ENCODE measurements around the gene CLCN6.
A peak's percentile ranks its signal among the peaks of the same experiment; 100 is the strongest.

Gene CLCN6, protein sequence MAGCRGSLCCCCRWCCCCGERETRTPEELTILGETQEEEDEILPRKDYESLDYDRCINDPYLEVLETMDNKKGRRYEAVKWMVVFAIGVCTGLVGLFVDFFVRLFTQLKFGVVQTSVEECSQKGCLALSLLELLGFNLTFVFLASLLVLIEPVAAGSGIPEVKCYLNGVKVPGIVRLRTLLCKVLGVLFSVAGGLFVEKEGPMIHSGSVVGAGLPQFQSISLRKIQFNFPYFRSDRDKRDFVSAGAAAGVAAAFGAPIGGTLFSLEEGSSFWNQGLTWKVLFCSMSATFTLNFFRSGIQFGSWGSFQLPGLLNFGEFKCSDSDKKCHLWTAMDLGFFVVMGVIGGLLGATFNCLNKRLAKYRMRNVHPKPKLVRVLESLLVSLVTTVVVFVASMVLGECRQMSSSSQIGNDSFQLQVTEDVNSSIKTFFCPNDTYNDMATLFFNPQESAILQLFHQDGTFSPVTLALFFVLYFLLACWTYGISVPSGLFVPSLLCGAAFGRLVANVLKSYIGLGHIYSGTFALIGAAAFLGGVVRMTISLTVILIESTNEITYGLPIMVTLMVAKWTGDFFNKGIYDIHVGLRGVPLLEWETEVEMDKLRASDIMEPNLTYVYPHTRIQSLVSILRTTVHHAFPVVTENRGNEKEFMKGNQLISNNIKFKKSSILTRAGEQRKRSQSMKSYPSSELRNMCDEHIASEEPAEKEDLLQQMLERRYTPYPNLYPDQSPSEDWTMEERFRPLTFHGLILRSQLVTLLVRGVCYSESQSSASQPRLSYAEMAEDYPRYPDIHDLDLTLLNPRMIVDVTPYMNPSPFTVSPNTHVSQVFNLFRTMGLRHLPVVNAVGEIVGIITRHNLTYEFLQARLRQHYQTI

DNA sequence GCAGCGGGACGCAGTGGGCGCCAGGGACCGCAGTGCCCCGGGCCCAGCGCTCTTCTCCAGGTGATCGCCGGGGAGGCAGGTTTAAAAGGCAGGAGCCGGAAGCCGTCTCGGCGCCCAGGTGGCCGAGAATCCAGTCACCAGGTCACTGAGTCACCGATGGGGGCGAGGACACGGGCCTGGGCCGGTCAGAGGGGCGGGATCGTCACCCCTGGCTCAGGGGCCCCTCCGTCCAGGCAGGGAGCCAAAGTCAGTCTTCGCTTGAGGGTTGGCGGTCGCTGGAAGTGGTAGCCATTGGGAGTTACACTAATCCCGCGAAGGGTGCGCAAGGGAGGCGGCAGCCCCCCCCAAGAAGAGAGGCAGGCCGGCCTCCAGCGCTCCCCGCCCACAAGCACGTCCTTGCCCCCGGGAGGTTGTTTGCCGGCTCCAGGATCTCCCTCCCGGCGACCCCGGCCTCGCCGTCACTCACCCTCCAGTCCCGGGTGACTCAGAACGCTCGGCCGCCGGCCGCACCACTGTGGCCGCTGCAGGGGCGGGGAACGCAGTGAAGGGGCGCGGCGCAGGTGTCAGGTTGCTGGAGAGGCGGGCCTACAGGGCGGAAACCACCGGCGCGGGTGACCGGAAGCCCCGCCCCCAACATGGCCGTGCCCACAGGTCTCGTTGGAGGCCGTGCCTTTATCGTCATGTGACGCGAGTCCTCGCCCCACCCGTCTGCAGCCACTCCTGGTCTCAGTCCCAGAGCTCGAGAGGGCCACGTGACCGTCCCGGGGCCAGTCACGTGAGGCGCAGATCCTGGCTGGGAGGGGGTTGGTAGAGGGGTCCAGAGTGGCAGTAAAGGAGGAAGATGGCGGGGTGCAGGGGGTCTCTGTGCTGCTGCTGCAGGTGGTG lies at the start of gene CLCN6, which contains the start of gene MTHFR:
TSS of gene CLCN6 (plus strand) at position 770 of the 885 bp plus-strand sequence. CDS start at position 842, 72 bp downstream.
TSS of gene MTHFR (minus strand) at position 543 of the 885 bp plus-strand sequence. CDS start 2,848 bp downstream, outside the sequence.
- DNase-seq (ENCODE audit: low read depth, low spot score) = peak; percentile 98

DNA sequence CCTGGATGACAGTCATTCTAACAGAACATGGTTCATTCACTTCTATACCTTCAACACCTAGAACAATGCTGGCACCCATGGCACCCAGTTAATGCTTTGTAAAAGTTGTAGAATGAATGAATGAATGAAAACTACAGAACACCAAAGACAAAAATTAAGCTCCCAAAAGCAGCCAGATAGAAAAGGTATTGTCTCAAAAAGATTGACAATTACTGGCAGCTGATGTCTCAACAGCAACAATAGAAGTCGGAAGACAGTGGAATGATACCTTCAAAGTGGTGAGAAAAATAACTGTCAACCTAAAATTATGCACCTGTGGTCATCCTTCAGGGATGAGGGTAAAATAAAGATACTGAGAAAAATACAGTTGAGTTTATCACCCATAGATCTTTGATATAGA lies 48.9 kb upstream of the CLCN6 start:
- no peak for DNase-seq (ENCODE audit: low read depth, low spot score)

DNA sequence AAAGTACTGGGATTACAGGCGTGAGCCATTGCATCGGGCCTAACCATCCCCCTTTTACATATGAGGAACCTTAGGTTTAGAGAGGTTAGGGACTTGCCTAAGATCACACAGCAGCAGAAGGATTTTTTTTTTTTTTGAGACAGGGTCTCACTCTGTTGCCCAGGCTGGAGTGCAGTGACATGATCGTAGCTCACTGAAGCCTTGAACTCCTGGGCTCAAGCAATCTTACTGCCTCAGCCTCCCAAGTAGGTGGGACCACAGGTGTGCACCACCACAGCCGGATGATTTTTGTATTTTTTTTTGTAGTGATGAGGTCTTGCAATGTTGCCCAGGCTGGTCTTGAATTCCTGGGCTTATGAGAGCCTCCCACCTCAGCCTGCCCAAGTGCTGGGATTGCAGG lies 46.2 kb upstream of the CLCN6 start:
- DNase-seq (ENCODE audit: low read depth, low spot score) = no peak

DNA sequence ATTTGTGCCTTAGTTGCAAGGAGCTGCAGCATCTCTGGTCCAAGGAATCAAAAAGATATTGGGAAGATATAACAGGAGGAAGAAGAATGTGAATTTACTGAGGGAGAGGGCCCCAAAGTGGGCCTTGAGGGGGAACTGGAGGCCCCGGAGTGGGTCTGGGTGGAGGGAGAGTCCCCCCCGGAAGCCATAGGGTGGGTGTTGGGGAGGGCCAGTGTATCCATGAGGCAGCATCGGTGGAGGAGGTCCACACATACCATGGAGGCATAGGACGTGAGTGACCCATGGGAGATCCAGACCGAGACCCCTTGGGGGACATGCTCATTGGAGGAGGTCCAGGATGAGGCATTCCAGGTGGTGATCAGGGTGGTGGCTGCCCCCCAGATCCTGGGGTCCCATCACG lies 44.7 kb upstream of the CLCN6 start:
- no peak for DNase-seq (ENCODE audit: low read depth, low spot score)

DNA sequence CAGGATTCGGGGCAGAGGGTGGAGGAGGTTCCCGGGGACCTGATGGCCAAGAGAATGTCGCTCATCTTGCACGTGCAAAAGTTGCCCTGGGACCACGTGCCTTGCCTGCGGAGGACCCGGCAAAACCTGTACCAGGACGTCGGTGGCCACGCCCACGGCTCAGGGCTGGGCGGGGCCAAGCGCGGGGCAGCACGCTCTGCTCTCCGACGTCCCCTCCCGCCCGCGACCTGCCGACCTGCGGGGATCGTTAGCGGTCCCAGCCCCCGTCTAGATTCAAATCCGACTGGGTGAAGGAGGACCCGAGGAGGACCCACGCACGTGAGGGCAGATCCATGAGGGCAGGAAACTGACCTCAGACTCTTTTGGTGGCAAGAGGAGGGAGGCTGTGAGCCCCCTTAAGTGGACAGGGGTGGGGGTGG lies 44.0 kb upstream of the CLCN6 start, which contains the start of gene C1orf167:
TSS of gene C1orf167 (plus strand) at position 206 of the 419 bp plus-strand sequence. CDS start 2,208 bp downstream, outside the sequence.
- DNase-seq (ENCODE audit: low read depth, low spot score) = no peak

DNA sequence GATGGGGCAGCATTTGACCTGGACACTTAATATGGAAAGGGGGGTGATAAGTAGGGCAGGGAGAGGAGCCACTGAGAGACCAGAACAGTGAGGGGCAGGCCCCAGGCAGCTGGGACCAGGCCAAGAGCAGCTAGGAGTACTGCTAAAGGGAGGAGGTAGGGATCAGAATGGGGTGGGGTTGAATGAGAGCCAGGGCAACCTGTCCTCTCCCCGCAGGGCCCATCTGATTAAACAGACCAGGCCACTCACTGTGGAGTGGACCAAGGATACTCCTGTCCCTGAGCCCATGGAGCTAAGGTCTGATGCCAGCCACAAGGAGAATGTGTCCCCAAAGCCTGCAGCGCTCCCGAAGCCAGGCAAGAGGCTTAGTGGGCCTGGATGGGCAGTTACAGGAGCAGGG lies 41.9 kb upstream of the CLCN6 start:
- no peak for DNase-seq (ENCODE audit: low read depth, low spot score)

DNA sequence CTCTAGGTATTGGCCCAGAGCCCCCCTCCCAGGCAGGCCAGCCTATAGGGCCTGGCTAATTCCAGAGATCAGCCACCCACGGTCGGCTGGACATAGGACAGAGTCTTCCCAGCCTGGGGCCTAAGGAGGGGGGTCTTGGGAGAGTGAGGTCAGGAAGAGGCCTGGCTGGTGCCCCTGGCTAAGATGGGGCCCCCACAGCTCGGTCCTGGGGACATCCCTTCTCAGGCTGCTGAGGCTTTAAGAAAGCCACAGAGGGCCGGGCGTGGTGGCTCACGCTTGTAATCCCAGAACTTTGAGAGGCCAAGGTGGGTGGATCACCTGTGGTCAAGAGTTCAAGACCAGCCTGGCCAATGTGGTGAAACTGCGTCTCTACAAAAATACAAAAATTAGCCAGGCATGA lies 41.5 kb upstream of the CLCN6 start:
- DNase-seq (ENCODE audit: low read depth, low spot score) = no peak

DNA sequence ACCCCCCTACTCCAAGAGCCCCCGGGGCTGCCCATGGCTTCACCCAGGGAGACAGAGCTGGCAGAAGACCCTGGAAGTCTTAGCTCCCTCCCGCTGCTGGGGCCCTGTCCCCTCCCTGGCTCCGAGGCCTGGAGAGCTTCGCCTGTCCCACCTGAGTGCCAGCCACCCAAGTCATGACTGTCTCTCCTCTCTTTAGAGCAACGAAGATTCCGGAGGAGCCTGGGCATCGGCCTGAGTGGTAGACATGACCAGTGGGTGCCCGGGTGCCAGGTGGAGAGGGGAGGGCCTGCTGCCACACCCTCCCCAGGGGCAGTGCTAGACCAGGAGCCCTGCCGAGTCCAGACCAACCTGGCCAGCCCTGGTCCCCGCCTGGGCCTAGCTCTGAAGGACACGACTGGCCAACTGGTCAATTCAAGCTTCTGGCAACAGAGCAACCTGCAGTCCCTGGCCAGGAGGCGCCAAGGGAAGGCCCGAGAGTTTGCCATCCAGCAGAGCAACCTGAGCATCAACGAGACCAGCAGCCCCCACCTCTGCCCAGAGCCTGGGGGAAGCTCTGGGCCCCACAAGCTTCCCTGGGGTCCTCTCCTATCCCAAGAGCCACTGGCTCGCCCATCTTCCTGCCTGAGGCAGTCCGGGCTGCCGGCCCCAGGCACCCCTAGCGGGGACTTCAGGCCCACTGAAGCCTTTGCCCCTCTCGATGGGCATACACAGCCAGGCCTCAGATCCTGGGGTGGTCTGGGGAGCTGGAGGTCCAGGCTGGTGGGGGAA lies 40.1 kb upstream of the CLCN6 start:
- no peak for DNase-seq (ENCODE audit: low read depth, low spot score)

DNA sequence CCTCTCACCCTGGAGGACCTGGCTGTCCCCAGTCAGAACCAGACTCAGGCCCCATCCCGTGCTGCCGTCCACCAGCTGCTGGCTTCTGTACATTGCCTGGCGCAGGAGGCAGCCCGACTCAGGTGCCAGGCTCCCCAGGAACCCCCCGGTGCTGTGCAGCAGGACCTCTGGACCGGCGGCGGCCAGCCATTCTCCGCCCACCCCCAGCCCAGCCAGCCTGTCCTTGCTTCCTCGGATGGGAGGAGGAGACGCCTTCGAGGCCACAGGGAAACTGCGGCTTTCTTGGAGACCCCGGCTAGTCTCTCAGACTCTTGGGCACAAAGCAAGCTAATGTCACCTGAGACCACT lies 39.6 kb upstream of the CLCN6 start:
- no peak for DNase-seq (ENCODE audit: low read depth, low spot score)

DNA sequence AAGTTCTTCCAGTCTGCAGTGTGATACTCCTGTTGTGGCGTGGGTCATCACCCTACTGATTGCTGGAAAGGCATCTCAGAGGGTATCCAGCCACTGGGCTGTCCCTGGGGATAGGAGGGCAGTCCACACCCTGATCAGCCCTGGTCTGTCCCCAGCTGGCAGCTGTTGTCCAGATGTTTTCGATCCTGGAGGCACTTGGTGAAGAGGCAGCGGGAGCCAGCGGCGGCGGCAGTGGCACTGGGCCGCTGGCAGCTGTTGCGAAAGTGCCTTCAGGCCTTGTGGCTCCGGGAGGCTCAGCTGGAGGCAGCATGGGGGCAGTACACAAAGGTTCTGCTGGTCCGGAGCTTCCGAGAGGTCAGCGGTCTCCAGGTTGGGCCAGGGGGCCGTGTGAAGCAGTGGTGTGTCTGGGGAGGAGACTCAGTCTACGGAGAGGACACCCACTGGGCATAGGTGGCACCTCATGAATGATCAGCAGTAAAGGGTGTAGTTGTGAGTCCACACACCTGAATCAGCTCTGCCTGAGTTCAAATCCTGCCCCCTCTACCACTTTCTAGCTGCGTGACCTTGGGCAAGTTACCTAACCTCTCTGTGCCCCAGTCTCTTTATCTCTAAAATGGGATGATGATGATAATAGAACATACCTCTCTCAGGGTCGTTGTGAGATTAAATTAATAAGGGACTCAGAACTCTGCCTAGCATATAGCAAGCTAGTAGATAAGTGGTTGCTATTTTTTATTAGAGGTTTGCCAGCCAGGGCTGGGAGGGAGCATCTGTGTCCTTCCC lies 37.9 kb upstream of the CLCN6 start:
- no peak for DNase-seq (ENCODE audit: low read depth, low spot score)

DNA sequence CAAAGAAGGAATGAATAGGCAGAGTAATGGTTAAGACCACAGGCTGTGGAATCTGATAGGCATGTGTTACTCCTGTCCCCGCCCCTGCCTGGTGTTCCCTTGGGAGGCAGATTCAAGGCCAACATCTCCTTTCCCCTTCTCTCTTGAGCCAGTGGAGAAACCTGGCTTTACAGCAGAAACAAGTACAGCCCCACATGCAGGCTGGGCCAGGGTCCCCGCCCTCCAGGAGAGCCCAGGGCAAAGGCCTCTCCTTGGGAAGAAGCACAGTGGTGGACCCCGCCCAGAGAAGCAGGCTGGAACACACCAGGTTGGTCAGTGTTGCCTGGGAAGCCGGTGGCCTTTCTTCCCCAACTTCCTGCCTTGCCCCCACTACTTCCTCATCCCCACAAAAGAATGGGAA lies 37.2 kb upstream of the CLCN6 start:
- no peak for DNase-seq (ENCODE audit: low read depth, low spot score)

DNA sequence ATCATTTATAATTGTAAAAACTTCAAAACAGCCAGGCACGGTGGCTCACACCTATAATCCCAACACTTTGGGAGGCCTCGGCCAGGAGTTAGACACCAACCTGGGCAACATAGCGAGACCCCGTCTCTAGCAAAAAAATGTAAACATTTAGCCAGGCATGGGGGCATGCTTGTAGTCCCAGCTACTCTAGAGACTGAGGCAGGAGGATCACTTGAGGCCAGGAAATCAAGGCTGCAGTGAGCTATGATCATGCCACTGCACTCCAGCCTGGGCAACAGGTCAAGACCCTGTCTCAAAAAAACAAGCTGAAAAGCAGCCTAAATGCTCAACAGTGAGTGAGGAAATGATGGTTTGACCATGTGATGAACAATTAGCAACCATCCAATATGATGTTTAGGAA lies 36.7 kb upstream of the CLCN6 start:
- DNase-seq (ENCODE audit: low read depth, low spot score) = no peak

DNA sequence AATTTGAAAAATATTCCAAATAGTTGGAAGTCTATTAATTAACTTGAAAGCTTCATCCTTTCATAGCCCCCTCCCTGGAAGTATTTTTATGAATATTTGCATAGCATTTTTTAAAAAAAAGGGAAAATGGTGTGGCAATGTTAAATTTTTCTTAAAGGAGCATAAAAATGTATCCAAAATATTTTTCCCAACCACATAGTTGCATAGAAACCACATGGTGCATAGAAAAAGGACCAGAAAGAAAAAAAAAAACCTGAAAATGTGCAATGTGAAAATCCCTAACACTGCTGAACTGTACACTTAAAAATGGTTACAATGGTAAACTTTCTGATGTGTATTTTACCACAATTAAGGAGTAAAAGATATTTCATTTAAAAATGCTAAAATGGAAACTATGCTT lies 36.0 kb upstream of the CLCN6 start:
- DNase-seq (ENCODE audit: low read depth, low spot score) = no peak

DNA sequence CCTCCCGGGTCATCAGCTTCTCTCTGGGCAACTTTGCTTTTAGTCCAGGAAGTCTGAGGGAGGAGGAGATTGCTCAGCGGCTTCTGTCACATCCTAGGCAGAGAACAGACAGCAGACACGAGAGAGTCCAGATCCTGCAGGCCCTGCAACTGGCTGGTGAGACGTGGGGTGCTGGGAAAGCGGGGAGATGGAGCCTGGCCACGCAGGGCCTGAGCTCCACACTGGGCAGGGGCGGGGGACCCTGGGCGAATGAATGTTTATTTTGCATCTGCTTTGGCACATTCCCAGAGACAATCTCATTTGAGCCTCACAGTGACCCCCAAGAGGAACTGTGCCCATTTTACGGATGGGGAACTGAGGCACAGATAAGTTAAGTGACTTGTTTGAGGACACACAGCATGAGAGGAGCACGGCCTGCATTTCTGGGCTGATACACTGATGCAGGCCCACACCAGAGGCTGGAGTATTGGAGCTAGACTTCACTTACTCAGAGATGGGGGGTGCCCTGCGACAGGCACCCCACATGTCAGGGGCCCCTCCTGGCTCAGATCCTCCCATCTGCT lies 34.4 kb upstream of the CLCN6 start:
- DNase-seq (ENCODE audit: low read depth, low spot score) = no peak

DNA sequence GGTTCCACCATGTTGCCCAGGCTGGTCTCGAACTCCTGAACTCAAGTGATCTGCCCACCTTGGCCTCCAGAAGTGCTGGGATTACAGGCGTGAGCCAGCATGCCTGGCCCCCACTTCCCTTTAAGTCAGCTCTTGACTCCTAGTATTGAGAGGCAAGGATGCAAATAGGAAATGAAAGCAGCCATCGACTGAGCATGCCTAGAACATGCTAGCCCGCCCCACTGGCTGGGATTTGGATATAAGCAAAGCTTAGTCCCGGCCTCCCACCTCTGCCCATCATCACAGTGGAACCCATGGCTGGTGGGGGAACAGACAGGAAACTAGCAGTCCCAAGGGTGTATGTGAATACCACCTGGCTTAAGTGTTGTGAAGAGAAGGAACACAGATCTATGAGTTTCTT lies 33.5 kb upstream of the CLCN6 start:
- no peak for DNase-seq (ENCODE audit: low read depth, low spot score)

DNA sequence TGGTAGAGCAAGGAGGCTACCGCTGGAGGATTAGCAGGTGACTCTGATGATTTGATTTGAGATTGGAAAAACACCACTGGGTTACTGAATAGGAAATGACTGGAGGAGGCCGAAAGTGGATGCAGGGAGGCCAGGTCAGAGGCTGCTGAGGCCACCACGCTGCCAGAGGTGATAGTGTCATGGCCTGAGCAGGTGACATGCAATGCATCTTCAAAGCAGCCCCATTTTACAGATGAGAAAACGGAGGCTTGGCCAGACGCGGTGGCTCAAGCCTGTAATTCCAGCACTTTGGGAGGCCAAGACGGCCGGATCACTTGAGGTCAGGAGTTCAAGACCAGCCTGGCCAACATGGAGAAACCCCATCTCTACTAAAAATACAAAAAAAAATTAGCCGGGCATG lies 31.2 kb upstream of the CLCN6 start:
- DNase-seq (ENCODE audit: low read depth, low spot score) = no peak

DNA sequence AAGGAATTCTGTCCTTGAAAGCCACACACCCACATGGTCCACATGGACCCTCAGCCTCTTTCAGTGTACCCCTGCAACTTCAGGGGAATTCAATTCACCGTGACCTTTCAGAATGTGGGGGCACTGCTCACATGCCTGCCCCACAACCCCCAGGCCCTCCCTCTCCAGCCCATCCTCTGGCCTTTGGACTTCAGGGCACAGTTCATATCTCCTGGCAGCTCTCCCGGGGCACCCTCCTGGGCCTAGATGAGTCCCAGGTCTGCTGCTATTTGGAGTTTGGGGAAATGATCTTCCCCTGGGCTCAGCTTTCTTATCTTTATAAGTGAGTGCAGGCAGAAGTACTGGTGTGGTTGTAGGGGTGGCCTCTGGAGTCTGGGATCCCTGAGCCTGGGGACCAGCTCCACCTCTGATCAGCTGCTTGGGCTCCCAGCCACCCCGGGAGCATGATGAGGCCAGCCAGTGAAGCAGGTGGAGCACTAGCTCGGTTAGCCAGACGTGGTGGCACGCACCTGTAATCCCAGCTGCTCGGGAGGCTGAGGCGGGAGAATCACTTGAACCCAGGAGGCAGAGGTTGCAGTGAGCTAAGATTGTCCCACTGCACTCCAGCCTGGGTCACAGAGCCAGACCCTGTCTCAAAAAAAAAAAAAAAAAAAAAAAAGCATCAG lies 28.2 kb upstream of the CLCN6 start:
- DNase-seq (ENCODE audit: low read depth, low spot score) = no peak

DNA sequence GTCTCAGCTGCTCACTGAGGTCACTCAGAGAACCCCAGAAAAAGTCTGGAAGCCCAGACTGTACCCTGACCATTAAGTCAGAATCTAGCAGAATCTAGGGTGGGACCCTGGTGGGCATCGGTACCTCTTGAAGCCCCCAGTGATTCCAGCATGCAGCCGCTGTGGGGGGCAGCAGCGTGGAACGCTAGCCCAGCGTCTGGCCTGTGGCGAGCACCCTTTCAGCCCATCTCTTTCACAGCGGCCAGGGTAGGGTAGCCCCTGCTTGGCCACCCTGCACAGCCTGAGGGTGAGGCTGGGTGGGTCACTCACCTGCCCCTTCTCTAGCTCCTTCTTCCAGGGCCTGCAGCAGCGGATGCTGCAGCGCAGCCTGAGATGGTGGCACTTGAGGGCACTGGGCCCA lies 27.7 kb upstream of the CLCN6 start:
- DNase-seq (ENCODE audit: low read depth, low spot score) = no peak
